Stomach smooth muscle (tissue), 2 donors: ENCODE results near the gene POLR2J2.
A peak's percentile ranks its signal among the peaks of the same experiment; 100 is the strongest.
"Not testable (repeated sequence)": the region's sequence is repeated elsewhere in the genome, so short reads cannot be mapped to it uniquely, and the experiment has no call there.

Experiments
- H3K27ac ChIP-seq: one replicate; pipeline ENCODE4 v1.7.0; 2013; ENCODE audit warnings: mild to moderate bottlenecking, low read length, inconsistent platforms
- H3K27me3 ChIP-seq, 2 donors: one replicate each; pipeline ENCODE4 v1.7.0; 2013; ENCODE audit warnings: low read length in 2 of 2; ENCODE audit not compliant: insufficient read depth in 2 of 2, control insufficient read depth in 1 of 2
- H3K36me3 ChIP-seq, 2 donors: one replicate each; pipeline ENCODE4 v1.7.0; 2013; ENCODE audit warnings: low read length in 2 of 2; ENCODE audit not compliant: control insufficient read depth in 2 of 2, insufficient read depth in 2 of 2
- H3K4me1 ChIP-seq: one replicate; pipeline ENCODE4 v1.7.0; 2013; ENCODE audit warnings: low read length; ENCODE audit not compliant: control insufficient read depth, insufficient read depth
- H3K4me3 ChIP-seq, 2 donors: one replicate each; pipeline ENCODE4 v1.7.0; 2013; ENCODE audit warnings: low read length in 2 of 2
- H3K9ac ChIP-seq, 2 donors: one replicate each; pipeline ENCODE4 v1.7.0; 2013; ENCODE audit warnings: low read length in 2 of 2, mild to moderate bottlenecking in 1 of 2
- H3K9me3 ChIP-seq, 2 donors: one replicate each; pipeline ENCODE4 v1.7.0; 2013; ENCODE audit warnings: low read length in 2 of 2; ENCODE audit not compliant: control insufficient read depth in 2 of 2
- donor health status: healthy.
- donor health status: Pancreatic carcinoma.

POLR2J2 gene

GRCh38 chr7:102671166-102671955 is at the start of gene POLR2J2:
Gene POLR2J2 (minus strand): TSS chr7:102671663. CDS start chr7:102671601, 62 bp downstream.
- Histone ChIP-seq H3K4me3 (peak within 1 kb of the TSS; percentile 19 to 61), H3K9ac (peak within 1 kb of the TSS in 1 of 2 donors; percentile 57)
- not testable (repeated sequence) for H3K9me3 ChIP-seq, H3K27ac ChIP-seq, H3K4me1 ChIP-seq, H3K27me3 ChIP-seq, H3K36me3 ChIP-seq

GRCh38 chr7:102718491-102718890 is 47.0 kb upstream of the POLR2J2 start:
- not testable (repeated sequence) for H3K27ac ChIP-seq, H3K9ac ChIP-seq, H3K4me3 ChIP-seq, H3K27me3 ChIP-seq, H3K4me1 ChIP-seq, H3K36me3 ChIP-seq, H3K9me3 ChIP-seq

- H3K9me3 ChIP-seq, H3K9ac ChIP-seq, H3K4me3 ChIP-seq, H3K36me3 ChIP-seq, H3K4me1 ChIP-seq, H3K27me3 ChIP-seq: not testable (repeated sequence)
- peak overlapping the region; percentile 6 for H3K27ac ChIP-seq
Observed at GRCh38 chr7:102715718-102716117, 44.3 kb upstream of the POLR2J2 start.

- peak overlapping the region; percentile 6 for H3K27ac ChIP-seq
- not testable (repeated sequence) for H3K9ac ChIP-seq, H3K9me3 ChIP-seq, H3K36me3 ChIP-seq, H3K27me3 ChIP-seq, H3K4me1 ChIP-seq, H3K4me3 ChIP-seq
Observed at GRCh38 chr7:102714774-102715522, 43.5 kb upstream of the POLR2J2 start.

DNA sequence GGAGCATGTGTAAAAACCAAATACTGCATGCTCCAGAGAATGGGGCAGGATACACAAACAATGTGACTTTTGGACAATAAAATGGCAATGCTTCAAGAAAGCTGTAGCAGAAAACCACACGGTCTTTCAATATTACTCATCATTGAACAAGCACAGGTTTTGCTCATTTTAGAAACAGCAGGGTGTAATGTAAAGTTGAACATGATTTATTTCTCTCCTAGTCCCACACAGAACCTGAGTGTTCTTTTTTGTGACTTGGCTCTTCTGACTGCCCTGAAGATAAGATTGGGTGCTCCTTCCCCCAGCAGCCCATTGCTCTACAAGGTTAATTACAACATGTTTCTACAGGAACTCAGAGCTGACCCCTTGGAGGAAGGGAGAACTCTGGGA is 42.2 kb upstream of the POLR2J2 start:
- not testable (repeated sequence) for H3K9me3 ChIP-seq, H3K27me3 ChIP-seq, H3K4me1 ChIP-seq, H3K4me3 ChIP-seq, H3K36me3 ChIP-seq, H3K9ac ChIP-seq, H3K27ac ChIP-seq

DNA sequence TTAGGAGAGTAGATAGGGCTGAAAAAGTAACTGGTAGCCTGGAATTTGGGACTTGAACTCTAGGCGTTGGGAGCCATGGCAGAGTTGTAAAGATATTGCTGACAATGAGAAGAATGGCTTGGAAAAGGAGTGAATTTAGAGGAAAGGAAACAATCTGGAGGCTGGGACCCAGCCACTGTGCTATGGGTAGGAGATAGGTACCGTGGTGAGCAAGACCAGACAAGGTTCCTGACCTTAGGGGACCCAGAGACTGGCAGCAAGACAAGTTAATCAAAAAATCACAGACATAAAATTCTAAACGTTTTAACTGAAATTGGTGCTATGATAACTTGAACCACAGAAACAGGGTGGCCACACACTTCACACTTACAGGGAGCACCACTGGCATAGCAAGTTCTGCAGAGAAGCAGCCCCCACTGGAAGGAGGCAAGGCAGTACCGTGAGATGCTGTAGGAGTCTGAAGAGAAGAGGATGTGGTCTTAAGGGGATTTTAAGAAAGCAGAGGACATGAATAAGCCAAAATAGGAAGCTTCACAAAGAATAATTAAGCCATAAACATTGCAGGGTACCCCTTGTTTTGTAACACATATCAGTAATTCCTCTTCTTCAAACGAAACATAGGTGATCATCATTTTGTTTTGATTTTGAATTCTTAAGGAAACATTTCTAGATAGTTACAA is 41.7 kb upstream of the POLR2J2 start:
- H3K4me1 ChIP-seq, H3K9ac ChIP-seq, H3K27me3 ChIP-seq, H3K27ac ChIP-seq, H3K36me3 ChIP-seq, H3K9me3 ChIP-seq, H3K4me3 ChIP-seq: not testable (repeated sequence)

- not testable (repeated sequence) for H3K36me3 ChIP-seq, H3K4me3 ChIP-seq, H3K4me1 ChIP-seq, H3K9ac ChIP-seq, H3K9me3 ChIP-seq, H3K27me3 ChIP-seq, H3K27ac ChIP-seq
Observed at GRCh38 chr7:102698962-102699750, 27.7 kb upstream of the POLR2J2 start.

DNA sequence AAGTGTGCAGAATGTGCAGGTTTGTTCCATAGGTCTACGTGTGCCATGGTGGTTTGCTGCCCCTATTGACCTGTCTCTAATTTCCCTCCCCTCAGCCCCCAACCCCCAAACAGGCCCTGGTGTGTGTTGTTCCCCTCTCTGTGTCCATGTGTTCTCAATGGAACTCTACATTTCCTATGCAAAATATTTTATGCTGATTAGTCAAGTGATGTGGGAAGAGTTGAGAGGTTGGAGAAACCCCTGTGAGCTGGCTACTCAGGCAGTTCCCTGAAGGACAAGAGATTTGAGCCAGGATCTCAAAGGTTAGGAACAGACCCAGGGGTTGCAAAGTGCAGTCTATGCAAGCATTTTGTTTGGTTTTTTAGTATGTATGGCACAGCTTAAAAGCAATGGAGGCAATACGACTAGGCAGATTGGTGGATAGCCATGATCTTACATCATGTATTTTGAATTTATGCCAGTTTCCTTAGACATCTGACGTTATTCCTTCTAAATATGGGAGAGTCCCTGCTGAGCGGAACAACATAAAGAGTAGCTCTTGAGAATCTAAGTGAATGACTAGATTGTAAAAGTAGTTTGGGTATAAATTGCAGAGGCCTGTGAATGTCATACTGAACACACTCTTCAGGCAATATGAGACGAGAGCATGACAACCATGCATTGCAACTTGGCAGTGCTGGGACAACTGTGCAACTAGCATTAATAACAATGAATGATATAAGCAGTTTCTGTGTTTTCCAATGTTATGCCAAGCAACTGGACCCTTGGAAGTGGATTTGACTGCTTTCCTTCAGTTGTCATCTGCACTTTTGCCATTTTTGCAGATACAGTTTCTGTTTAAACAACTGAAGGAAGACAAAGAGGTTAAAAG is 26.4 kb upstream of the POLR2J2 start:
- H3K4me3 ChIP-seq, H3K9ac ChIP-seq, H3K4me1 ChIP-seq, H3K36me3 ChIP-seq, H3K27me3 ChIP-seq, H3K27ac ChIP-seq, H3K9me3 ChIP-seq: not testable (repeated sequence)

- H3K9me3 ChIP-seq, H3K27ac ChIP-seq, H3K36me3 ChIP-seq, H3K4me1 ChIP-seq, H3K4me3 ChIP-seq, H3K27me3 ChIP-seq, H3K9ac ChIP-seq: not testable (repeated sequence)
Observed at GRCh38 chr7:102696009-102696408, 24.5 kb upstream of the POLR2J2 start.

DNA sequence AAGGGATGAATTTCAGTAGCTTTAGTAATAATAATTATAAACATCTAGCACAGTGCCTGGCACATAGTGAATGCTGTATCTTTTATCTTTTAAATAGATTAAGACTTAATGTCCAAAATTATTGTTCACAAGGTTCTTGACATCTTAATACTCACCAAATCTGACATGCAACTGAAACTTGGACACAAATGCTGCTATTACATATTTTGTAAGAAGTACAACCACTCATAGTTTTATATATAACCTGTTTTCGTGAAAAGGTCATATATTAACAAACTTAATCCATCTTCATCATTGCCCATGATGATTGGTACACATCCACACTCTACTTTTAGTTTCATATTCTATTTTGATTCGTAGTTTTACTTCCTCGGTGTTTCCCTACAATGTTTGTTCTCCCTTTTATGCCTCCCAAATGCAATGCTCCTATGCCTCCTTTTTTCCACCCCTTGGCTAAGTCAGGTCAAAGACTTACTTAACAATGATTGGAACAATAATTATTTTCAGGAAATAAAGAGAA is 23.6 kb upstream of the POLR2J2 start:
- not testable (repeated sequence) for H3K4me3 ChIP-seq, H3K36me3 ChIP-seq, H3K4me1 ChIP-seq, H3K9me3 ChIP-seq, H3K9ac ChIP-seq, H3K27ac ChIP-seq, H3K27me3 ChIP-seq
